ENCODE results near the gene KRT86. TPM values are rescaled to one million over a fixed set of nuclear protein-coding genes. Genes with fewer than 3 reads are reported as not detected.

The KRT86 gene
- total and polyA plus RNA-seq, 10 donors: 0.08 to 0.26 (median 0.13) TPM; not detected in 6

- no peak overlapping the region for H3K27ac ChIP-seq
- H3K4me3 ChIP-seq: peak overlapping the region in 2 of 8 donors; percentile 11 to 39
- peak; percentile 72 for DNase-seq
- WGBS, 5 donors: 6 to 16% (median 7%) methylated on average over 37 to 72 of the region's 72 CpGs
- H3K9me3 ChIP-seq: no peaks in the 10 kb centered on the region
- H3K27me3 ChIP-seq (replicated peaks in 1 of 7): peaks cover 0 to 95% (median 29%) of the 10 kb centered on the region in 7 donors
- peaks cover 0 to 25% (median 16%) of the 10 kb centered on the region in 6 donors for H3K4me1 ChIP-seq
- TF ChIP-seq POLR2AphosphoS5 (IDR thresholded peaks at IDR 0.05): peak in 1 of 3 donors; percentile 37
- TF ChIP-seq CTCF (IDR thresholded peaks at IDR 0.05 in 8 of 11, conservative IDR thresholded peaks at IDR 0.05 in 3 of 11): peak in 1 of 11 experiments; percentile 22
- no peak for TF ChIP-seq POLR2A (IDR thresholded peaks at IDR 0.05)
- intact Hi-C loops (cut with DNase I; ENCODE audit: low total_unique reads): no loop called here
- no peaks in the 10 kb centered on the region for H3K36me3 ChIP-seq
These were observed 16.0 kb upstream of the KRT86 start for GRCh38 chr12:52258335-52258901.

- peak; percentile 51 for DNase-seq
- Histone ChIP-seq H3K27me3 (replicated peaks in 1 of 7) (peaks cover 0 to 88% (median 29%) of the 10 kb centered on the region in 7 donors), H3K36me3 (no peaks in the 10 kb centered on the region), H3K4me1 (peaks cover 0 to 25% (median 16%) of the 10 kb centered on the region in 6 donors), H3K9me3 (no peaks in the 10 kb centered on the region), H3K27ac (no peak overlapping the region), H3K4me3 (no peak overlapping the region)
- intact Hi-C loops (cut with DNase I; ENCODE audit: low total_unique reads): no loop called here
- 35 to 46% (median 38%) methylated on average over 6 of the region's 6 CpGs for WGBS, 5 donors
- TF ChIP-seq POLR2A (IDR thresholded peaks at IDR 0.05) (no peak), CTCF (IDR thresholded peaks at IDR 0.05 in 8 of 11, conservative IDR thresholded peaks at IDR 0.05 in 3 of 11) (no peak), POLR2AphosphoS5 (IDR thresholded peaks at IDR 0.05) (no peak)
These were observed 14.7 kb upstream of the KRT86 start for GRCh38 chr12:52259657-52260243.

GRCh38 chr12:52260361-52261207 is 13.9 kb upstream of the KRT86 start:
- no peak overlapping the region for H3K27ac ChIP-seq
- peaks cover 0 to 28% (median 16%) of the 10 kb centered on the region in 6 donors for H3K4me1 ChIP-seq
- peaks cover 0 to 80% (median 29%) of the 10 kb centered on the region in 7 donors for H3K27me3 ChIP-seq (replicated peaks in 1 of 7)
- H3K9me3 ChIP-seq: no peaks in the 10 kb centered on the region
- 26 to 49% (median 40%) methylated on average over 9 of the region's 9 CpGs for WGBS, 5 donors
- TF ChIP-seq POLR2AphosphoS5 (IDR thresholded peaks at IDR 0.05) (no peak), CTCF (IDR thresholded peaks at IDR 0.05 in 8 of 11, conservative IDR thresholded peaks at IDR 0.05 in 3 of 11) (no peak), POLR2A (IDR thresholded peaks at IDR 0.05) (no peak)
- DNase-seq: peak; percentile 2
- H3K36me3 ChIP-seq: no peaks in the 10 kb centered on the region
- no peak overlapping the region for H3K4me3 ChIP-seq
- intact Hi-C loops (cut with DNase I; ENCODE audit: low total_unique reads): no loop called here

- peaks cover 0 to 28% (median 16%) of the 10 kb centered on the region in 6 donors for H3K4me1 ChIP-seq
- TF ChIP-seq CTCF (IDR thresholded peaks at IDR 0.05 in 8 of 11, conservative IDR thresholded peaks at IDR 0.05 in 3 of 11) (no peak), POLR2A (IDR thresholded peaks at IDR 0.05) (no peak), POLR2AphosphoS5 (IDR thresholded peaks at IDR 0.05) (no peak)
- H3K27me3 ChIP-seq (replicated peaks in 1 of 7): peaks cover 0 to 76% (median 25%) of the 10 kb centered on the region in 7 donors
- no peak for DNase-seq
- no peak overlapping the region for H3K4me3 ChIP-seq
- intact Hi-C loops (cut with DNase I; ENCODE audit: low total_unique reads): no loop called here
- no peaks in the 10 kb centered on the region for H3K36me3 ChIP-seq
- no peak overlapping the region for H3K27ac ChIP-seq
- H3K9me3 ChIP-seq: no peaks in the 10 kb centered on the region
- 80 to 94% (median 84%) methylated on average over 1 of the region's 1 CpG for WGBS, 5 donors
These were observed 13.3 kb upstream of the KRT86 start for GRCh38 chr12:52261208-52261484.

Measured in spleen (tissue), 11 donors.